Amygdala (tissue), 56 donors: ENCODE data around the gene STX17.
"Not testable (repeated sequence)": the region's sequence is repeated elsewhere in the genome, so short reads cannot be mapped to it uniquely, and the experiment has no call there.

Source experiments
- DNase-seq, 56 donors: peaks; one replicate each; lab custom pipeline; 2025; lab: John Stamatoyannopoulos, UW

STX17 gene

DNA sequence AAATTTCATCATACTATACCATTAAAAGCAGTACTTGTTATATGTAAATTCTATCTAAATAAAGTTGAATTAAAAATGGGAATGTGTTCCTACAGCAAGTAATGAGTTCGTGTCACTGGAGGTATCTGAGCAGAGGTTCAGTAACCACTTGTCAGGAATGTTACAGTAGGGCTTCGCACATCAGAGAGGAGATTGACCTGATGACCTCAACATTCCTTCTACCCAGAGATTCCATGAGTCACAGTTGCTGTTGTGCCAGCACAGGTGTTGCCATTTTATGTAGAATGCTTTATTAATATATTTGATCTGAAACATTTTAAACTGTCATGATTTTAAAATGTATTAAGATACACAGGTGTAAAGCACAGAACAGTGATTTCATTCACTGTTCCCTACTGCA is 60.3 kb downstream of the STX17 start:
- DNase-seq, result no peak

- no peak for DNase-seq
These were observed 61.0 kb downstream of the STX17 start for GRCh38 chr9:99967457-99967856.

GRCh38 chr9:99970481-99970880 is 64.0 kb downstream of the STX17 start:
- DNase-seq, result no peak

GRCh38 chr9:99971410-99971809 is 65.0 kb downstream of the STX17 start:
- DNase-seq, result no peak

DNA sequence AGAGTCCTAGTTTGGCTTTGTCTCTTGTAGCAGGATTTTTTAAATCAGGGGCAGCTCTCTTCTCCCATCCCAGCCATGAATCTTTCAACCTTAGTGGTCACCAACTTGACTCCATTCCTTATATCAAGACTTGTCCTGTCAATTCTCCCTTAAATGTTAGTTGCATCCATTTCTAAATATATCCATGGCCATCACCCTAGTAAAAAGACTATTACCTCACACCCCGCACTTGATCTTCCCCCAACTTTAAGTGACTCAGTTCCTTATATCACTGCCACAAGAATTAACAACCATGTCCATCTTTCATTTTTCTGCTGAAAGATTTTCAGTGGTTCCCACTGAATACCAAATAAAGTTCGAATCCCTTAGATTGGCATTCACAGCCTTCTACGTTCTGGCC is 67.0 kb downstream of the STX17 start:
- DNase-seq, result no peak

DNA sequence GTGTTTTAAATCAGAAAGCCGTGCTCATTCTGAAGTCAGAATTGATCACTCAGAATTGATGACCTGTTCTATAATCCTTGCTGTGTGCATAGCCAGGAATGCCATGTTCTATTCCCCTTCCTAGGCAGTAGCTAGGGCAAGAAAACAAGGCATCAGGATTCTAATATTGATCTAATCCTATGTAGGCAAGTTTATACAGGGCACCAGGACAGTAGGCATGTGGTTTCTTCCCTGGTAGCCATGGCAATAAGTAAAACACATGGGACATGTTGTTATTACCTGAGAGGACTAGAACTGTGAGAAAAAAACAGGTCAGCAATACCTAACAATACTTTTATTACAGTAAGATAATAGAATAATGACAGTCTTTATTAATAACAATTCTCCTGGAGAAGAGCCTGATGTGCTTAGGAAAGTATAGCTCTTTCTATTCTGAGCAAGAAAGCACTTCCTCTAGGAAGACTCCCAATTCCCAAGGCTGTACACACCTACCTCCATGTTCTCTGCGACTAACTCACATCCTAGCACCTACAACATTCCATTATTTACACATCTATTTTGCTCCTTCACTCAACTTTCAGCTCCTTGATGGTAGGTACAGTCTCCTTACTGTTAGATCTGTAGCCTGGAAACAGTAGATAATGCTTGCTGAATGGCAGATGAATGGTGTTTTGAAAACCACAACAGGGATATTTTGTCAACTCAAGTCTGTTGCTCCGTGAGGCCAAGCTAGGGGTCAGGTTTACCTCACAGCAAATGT is 70.8 kb downstream of the STX17 start:
- DNase-seq, result no peak

DNA sequence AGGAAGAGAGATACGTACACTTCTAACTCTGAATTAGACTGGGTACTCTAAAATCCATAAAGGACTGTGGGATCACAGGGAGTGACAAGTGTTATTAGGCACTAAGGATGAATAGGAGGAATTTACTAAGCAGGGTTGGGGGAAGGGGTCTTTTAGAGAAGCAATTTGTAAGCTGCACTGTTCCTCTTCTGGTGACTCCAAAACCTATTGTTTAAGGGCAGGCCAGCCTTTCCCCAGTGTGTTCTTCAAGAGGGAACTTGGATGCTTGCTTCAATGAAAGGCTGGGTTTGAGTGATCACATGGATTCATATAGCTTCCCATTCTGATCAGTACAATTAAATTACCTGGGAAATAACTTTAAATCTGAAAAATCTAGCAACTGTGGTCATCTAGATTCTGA is 71.8 kb downstream of the STX17 start:
- no peak for DNase-seq

GRCh38 chr9:99980598-99980997 is 74.1 kb downstream of the STX17 start:
- no peak for DNase-seq

- no peak for DNase-seq
These were observed 80.2 kb downstream of the STX17 start for GRCh38 chr9:99986642-99987041.

DNA sequence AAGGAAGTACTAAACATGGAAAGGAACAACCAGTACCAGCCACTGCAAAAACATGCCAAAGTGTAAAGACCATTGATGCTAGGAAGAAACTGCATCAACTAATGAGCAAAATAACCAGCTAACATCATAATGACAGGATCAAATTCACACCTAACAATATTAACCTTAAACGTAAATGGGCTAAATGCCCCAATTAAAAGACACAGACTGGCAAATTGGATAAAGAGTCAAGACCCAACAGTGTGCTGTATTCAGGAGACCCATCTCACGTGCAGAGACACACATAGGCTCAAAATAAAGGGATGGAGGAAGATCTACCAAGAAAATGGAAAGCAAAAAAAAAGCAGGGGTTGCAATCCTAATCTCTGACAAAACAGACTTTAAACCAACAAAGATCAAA is 84.1 kb downstream of the STX17 start:
- not testable (repeated sequence) for DNase-seq

GRCh38 chr9:99998266-99998665 is 91.8 kb downstream of the STX17 start:
- DNase-seq, result no peak

GRCh38 chr9:99998866-99999265 is 92.4 kb downstream of the STX17 start:
- no peak for DNase-seq

GRCh38 chr9:99999797-100000196 is 93.3 kb downstream of the STX17 start:
- no peak for DNase-seq

DNA sequence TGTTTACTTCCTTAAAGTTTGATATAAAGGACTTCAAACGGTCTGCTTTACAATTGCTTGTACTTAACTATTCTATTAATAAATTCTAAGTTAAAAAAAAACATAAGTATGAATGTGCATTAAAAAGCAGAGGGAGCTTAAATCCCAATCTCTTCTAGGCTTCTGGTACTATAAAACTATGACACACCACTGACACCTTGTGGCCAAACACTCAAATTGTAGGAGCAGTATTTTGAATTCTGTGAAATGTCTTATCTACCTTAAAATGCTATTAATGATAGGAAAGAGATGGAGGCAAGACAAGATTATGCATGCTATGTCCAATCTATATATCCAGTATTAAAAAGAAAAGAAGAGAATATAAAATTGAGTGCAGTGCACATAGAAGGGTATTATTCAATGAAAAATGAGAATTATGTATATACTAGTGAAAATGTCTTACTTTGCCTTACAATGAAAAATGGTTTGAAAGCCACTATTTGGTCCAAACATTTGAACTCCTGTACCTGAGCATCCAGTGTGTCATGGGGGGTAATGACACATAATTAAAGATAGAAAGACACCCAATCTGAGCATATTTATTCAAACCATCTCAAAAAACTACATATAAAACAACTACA is 104.7 kb downstream of the STX17 start:
- DNase-seq, result no peak

GRCh38 chr9:100012279-100012678 is 105.8 kb downstream of the STX17 start:
- no peak for DNase-seq

DNA sequence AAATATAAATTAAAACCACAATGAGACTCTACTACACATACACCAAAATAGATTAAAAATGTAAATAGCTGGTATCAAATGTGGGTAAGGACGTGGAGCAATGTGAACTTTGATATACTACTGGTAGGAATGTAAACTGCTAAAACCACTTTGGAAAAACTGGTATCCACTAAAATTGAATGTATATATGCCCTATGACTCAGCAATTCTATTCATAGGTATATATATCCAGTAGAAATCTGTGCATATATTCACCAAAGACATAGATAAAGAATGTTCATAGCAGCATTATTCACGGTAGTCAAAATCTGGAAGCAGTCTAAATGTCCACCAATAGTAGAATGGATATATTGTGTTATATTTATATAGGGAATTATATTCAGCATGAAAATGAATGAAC is 107.1 kb downstream of the STX17 start:
- DNase-seq, result no peak

GRCh38 chr9:100014846-100015245 is 108.4 kb downstream of the STX17 start:
- DNase-seq, result no peak

GRCh38 chr9:100019541-100019940 is 113.1 kb downstream of the STX17 start:
- DNase-seq, result no peak
